Inflammatory macrophage (primary cell): ENCODE data around the gene C1orf159.

Experiments
- DNase-seq, 2 donors: peaks; one replicate each; pipeline ENCODE4 v3.0.0-alpha.2; 2020 to 2022

The C1orf159 gene

GRCh38 chr1:1091344-1092148 lies 24.3 kb downstream of the C1orf159 start:
- DNase-seq, result no peak

- no peak for DNase-seq
Measured at GRCh38 chr1:1090424-1091343, 25.2 kb downstream of the C1orf159 start.

- no peak for DNase-seq
Measured at GRCh38 chr1:1089731-1090423, 26.0 kb downstream of the C1orf159 start.

- no peak for DNase-seq
Measured at GRCh38 chr1:1088801-1089680, 26.8 kb downstream of the C1orf159 start.

GRCh38 chr1:1088029-1088800 lies 27.7 kb downstream of the C1orf159 start:
- no peak for DNase-seq

- DNase-seq, result no peak
Measured at GRCh38 chr1:1087351-1088028, 28.4 kb downstream of the C1orf159 start.

- no peak for DNase-seq
Measured at GRCh38 chr1:1086911-1087341, 29.0 kb downstream of the C1orf159 start.

GRCh38 chr1:1085911-1086841 lies 29.7 kb downstream of the C1orf159 start:
- no peak for DNase-seq

- no peak for DNase-seq
Measured at GRCh38 chr1:1085171-1085841, 30.6 kb downstream of the C1orf159 start.

GRCh38 chr1:1084372-1085170 lies 31.3 kb downstream of the C1orf159 start:
- no peak for DNase-seq

GRCh38 chr1:1083416-1084371 lies 32.2 kb downstream of the C1orf159 start:
- DNase-seq, result no peak

- DNase-seq, result no peak
Measured at GRCh38 chr1:1082776-1083415, 33.0 kb downstream of the C1orf159 start.

GRCh38 chr1:1082239-1082775 lies 33.6 kb downstream of the C1orf159 start:
- no peak for DNase-seq

GRCh38 chr1:1081311-1082238 lies 34.3 kb downstream of the C1orf159 start:
- DNase-seq, result no peak

- no peak for DNase-seq
Measured at GRCh38 chr1:1080951-1081310, 35.0 kb downstream of the C1orf159 start.
